Thyroid gland (tissue), 4 donors: ENCODE data around the gene ARHGAP4. TPM values are rescaled to one million over a fixed set of nuclear protein-coding genes. Genes with fewer than 3 reads are reported as not detected.

Source experiments
- DNase-seq, 2 donors: peaks; one replicate each; pipeline ENCODE4 v3.0.0-alpha.2; 2019
- H3K27ac ChIP-seq, 3 donors: fragments of 200-600 bp; sonication (generic); 1 replicate in 2 of 3; 2 replicates in 1 of 3; pipeline ENCODE4 v1.5.1; 2016 to 2019; ENCODE audit warnings: mild to moderate bottlenecking in 1 of 3, moderate library complexity in 1 of 3
- H3K27me3 ChIP-seq: fragments of 200-600 bp; sonication (generic); one replicate; pipeline ENCODE4 v1.5.1; 2019
- H3K36me3 ChIP-seq, 2 donors: fragments of 200-600 bp; sonication (generic); one replicate each; pipeline ENCODE4 v1.5.1; 2016 to 2019
- H3K4me1 ChIP-seq, 2 donors: fragments of 200-600 bp; sonication (generic); one replicate each; pipeline ENCODE4 v1.5.1; 2017 to 2019
- H3K4me3 ChIP-seq, 3 donors: fragments of 200-600 bp; sonication (generic); replicated peaks in 1 of 3; 1 replicate in 2 of 3; 2 replicates in 1 of 3; pipeline ENCODE4 v1.5.1; 2016; ENCODE audit warnings: mild to moderate bottlenecking in 1 of 3
- H3K9me3 ChIP-seq: fragments of 200-600 bp; sonication (generic); one replicate; pipeline ENCODE4 v1.5.1; 2017
- POLR2A ChIP-seq, 2 donors: fragments of 450-650 bp; IDR thresholded peaks; one replicate each; pipeline ENCODE4 v1.6.1; 2017; ENCODE audit warnings: antibody characterized with exemption in 2 of 2, mild to moderate bottlenecking in 2 of 2, moderate library complexity in 1 of 2
- WGBS, 2 donors: methylation state at CpG; one replicate each; pipeline ENCODE4 v1.1.5; 2017; 5-methylcytosine and 5-hydroxymethylcytosine counted together
- intact Hi-C: fragments of 100-400 bp; cut with DNase I; formaldehyde crosslinking; loops from one replicate; pipeline ENCODE4 v1.15.1; 2023
- total RNA-seq, 4 donors: library from RNA; depleted of rRNA; stranded (reverse); fragments of >200 nt; gene quantifications; one replicate each; pipeline ENCODE4 v1.2.3, GENCODE V29; 2016
- TF ChIP-seq, protein P1 (sequence below), 6 experiments: fragments of 200-600 bp in 3 of 6; fragments of 450-650 bp in 3 of 6; sonication (generic) in 3 of 6; IDR thresholded peaks; one replicate each; pipeline ENCODE4 v1.5.1; 2016 to 2019; ENCODE audit warnings: antibody characterized with exemption in 6 of 6, mild to moderate bottlenecking in 2 of 6, inconsistent platforms in 1 of 6, moderate library complexity in 1 of 6

The ARHGAP4 gene
- total RNA-seq, 4 donors from 2014 or later: 6.5 to 37.0 (median 12.2) TPM

GRCh38 chrX:153938226-153938786, 12.2 kb upstream of the ARHGAP4 start:
- Histone ChIP-seq H3K27me3 (no peaks in the 10 kb centered on the region), H3K4me3 (no peak overlapping the region), H3K4me1 (peaks cover 0 to 11% of the 10 kb centered on the region in 2 donors), H3K27ac (no peak overlapping the region), H3K36me3 (no peaks in the 10 kb centered on the region), H3K9me3 (no peaks in the 10 kb centered on the region)
- no peak for DNase-seq
- intact Hi-C loops: loop anchor here (10.0 kb wide), 1 partner anchor 64 kb away; no protein-coding TSS in a partner anchor
- TF ChIP-seq POLR2A (IDR thresholded peaks at IDR 0.05): no peak
- TF ChIP-seq, protein P1, sequence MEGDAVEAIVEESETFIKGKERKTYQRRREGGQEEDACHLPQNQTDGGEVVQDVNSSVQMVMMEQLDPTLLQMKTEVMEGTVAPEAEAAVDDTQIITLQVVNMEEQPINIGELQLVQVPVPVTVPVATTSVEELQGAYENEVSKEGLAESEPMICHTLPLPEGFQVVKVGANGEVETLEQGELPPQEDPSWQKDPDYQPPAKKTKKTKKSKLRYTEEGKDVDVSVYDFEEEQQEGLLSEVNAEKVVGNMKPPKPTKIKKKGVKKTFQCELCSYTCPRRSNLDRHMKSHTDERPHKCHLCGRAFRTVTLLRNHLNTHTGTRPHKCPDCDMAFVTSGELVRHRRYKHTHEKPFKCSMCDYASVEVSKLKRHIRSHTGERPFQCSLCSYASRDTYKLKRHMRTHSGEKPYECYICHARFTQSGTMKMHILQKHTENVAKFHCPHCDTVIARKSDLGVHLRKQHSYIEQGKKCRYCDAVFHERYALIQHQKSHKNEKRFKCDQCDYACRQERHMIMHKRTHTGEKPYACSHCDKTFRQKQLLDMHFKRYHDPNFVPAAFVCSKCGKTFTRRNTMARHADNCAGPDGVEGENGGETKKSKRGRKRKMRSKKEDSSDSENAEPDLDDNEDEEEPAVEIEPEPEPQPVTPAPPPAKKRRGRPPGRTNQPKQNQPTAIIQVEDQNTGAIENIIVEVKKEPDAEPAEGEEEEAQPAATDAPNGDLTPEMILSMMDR (IDR thresholded peaks at IDR 0.05): no peak
- 88% methylated on average over 6 to 8 of the region's 10 CpGs for WGBS, 2 donors

- Histone ChIP-seq H3K4me1 (peaks cover 0 to 11% of the 10 kb centered on the region in 2 donors), H3K4me3 (no peak overlapping the region), H3K27ac (no peak overlapping the region), H3K36me3 (no peaks in the 10 kb centered on the region), H3K27me3 (no peaks in the 10 kb centered on the region), H3K9me3 (no peaks in the 10 kb centered on the region)
- intact Hi-C loops: loop anchor here (10.0 kb wide), 1 partner anchor 62 kb away; no protein-coding TSS in a partner anchor
- WGBS, 2 donors: 93 to 100% methylated on average over 3 of the region's 3 CpGs
- no peak for DNase-seq
- TF ChIP-seq, protein P1 (IDR thresholded peaks at IDR 0.05): no peak
- TF ChIP-seq POLR2A (IDR thresholded peaks at IDR 0.05): no peak
Measured at GRCh38 chrX:153937056-153937455, 11.0 kb upstream of the ARHGAP4 start.

- Histone ChIP-seq H3K36me3 (peaks cover 0 to 5% of the 10 kb centered on the region in 2 donors), H3K4me3 (peak overlapping the region in 1 of 3 donors; percentile 51), H3K27ac (no peak overlapping the region), H3K9me3 (no peaks in the 10 kb centered on the region), H3K4me1 (peaks cover 0 to 11% of the 10 kb centered on the region in 2 donors), H3K27me3 (no peaks in the 10 kb centered on the region)
- intact Hi-C loops: loop anchor here (10.0 kb wide), 1 partner anchor 61 kb away; no protein-coding TSS in a partner anchor
- 33% methylated on average over 17 of the region's 32 CpGs; no CpG with 5 or more reads in 1 of the 2 donors for WGBS, 2 donors
- no peak for TF ChIP-seq POLR2A (IDR thresholded peaks at IDR 0.05)
- peak in 1 of 2 donors; percentile 19 for DNase-seq
Measured at GRCh38 chrX:153935326-153935851, 9.3 kb upstream of the ARHGAP4 start.

GRCh38 chrX:153934762-153935325, 8.8 kb upstream of the ARHGAP4 start, which contains the start of gene NAA10:
NAA10 (minus strand) TSS chrX:153935037; CDS start chrX:153934904, 133 bp downstream.
- TF ChIP-seq, protein P1 (IDR thresholded peaks at IDR 0.05): no peak
- peak in 1 of 2 donors; percentile 53 for TF ChIP-seq POLR2A (IDR thresholded peaks at IDR 0.05)
- Histone ChIP-seq H3K4me1 (peaks cover 0 to 11% of the 10 kb centered on the region in 2 donors), H3K27me3 (no peaks in the 10 kb centered on the region), H3K9me3 (no peaks in the 10 kb centered on the region), H3K4me3 (peak within 1 kb of the TSS; percentile 17 to 51 (median 47)), H3K27ac (no peak within 1 kb of the TSS), H3K36me3 (peaks cover 0 to 5% of the 10 kb centered on the region in 2 donors)
- 10% methylated on average over 2 of the region's 87 CpGs; no CpG with 5 or more reads in 1 of the 2 donors for WGBS, 2 donors
- intact Hi-C loops: loop anchor here (10.0 kb wide), 1 partner anchor 60 kb away; no protein-coding TSS in a partner anchor
- peak; percentile 66 to 76 for DNase-seq

DNA sequence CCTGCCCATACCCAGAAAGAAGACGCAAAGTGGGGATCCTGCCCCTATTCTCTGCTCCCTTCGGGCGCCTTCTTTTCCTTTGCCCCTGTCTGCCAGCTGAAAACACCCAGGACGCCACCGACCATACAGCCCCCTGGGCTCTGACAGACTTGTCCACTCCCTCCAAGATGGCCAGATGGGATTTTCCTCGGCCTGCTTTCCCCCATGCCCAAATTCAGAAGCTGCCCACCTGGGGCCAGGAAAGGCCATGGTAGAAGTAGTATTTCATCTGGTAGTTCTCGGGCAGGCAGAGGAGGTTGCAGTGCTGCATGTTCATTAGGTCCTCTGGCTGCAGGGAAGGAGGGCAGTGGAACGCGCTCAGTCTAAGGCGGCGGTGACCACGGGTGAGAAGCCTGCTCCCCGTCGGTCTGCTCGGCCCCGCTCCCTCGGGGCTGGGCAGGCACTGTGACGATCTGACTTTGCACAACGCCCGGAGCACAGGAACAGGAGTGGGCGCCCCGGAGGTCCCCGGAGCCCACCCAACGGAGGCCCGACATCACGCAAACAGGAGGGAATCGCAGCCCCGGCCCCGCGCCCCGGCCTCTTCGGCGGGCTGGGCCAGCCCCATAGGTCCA, 8.2 kb upstream of the ARHGAP4 start:
- H3K36me3 ChIP-seq: peaks cover 0 to 5% of the 10 kb centered on the region in 2 donors
- no peak for DNase-seq
- H3K4me1 ChIP-seq: peaks cover 0 to 11% of the 10 kb centered on the region in 2 donors
- intact Hi-C loops: loop anchor here (10.0 kb wide), 1 partner anchor 59 kb away; no protein-coding TSS in a partner anchor
- H3K4me3 ChIP-seq: peak overlapping the region; percentile 17 to 51 (median 47)
- no peaks in the 10 kb centered on the region for H3K27me3 ChIP-seq
- no peak overlapping the region for H3K27ac ChIP-seq
- no peaks in the 10 kb centered on the region for H3K9me3 ChIP-seq
- WGBS, 2 donors: 6 to 26% methylated on average over 5 to 8 of the region's 33 CpGs
- TF ChIP-seq POLR2A (IDR thresholded peaks at IDR 0.05): no peak
- TF ChIP-seq, protein P1 (IDR thresholded peaks at IDR 0.05): no peak
